ENCODE measurements around the gene OS9.

- TF ChIP-seq CTCF (conservative IDR thresholded peaks at IDR 0.05; ENCODE audit: low read length) (no peak), EZH2phosphoT487 (IDR thresholded peaks at IDR 0.05; ENCODE audit: borderline replicate concordance, low read depth, low read length) (no peak)
Observed at GRCh38 chr12:57695770-57696432, 2.0 kb downstream of the OS9 start.

Data from OCI-LY7 (cell line).